Activated CD4-positive, alpha-beta T cell treated with anti-CD3 and anti-CD28 coated beads, Interleukin-2, amount 10 ng/mL, durations not matched to agents 7 days and 5 days (primary cell): ENCODE data around the gene C13orf46. TPM values are rescaled to one million over a fixed set of nuclear protein-coding genes. Genes with fewer than 3 reads are reported as not detected.

ENCODE experiments used
- CTCF ChIA-PET: fragments of 350-600 bp; sonication (Branson Sonifier 250); formaldehyde crosslinking; loops from one replicate; lab custom pipeline; 2021; ENCODE audit warnings: antibody characterized with exemption; lab: Charles Lee
- POLR2A ChIA-PET: fragments of 350-600 bp; sonication (Branson Sonifier 250); formaldehyde crosslinking; loops from one replicate; lab custom pipeline; 2021; ENCODE audit warnings: antibody characterized with exemption; lab: Charles Lee
- DNase-seq: peaks from one replicate; pipeline ENCODE4 v3.0.0-alpha.2; 2020
- H3K27ac Mint-ChIP-seq: one replicate; pipeline ENCODE4 v1.8.0; 2021; ENCODE audit warnings: mild to moderate bottlenecking, moderate library complexity, mixed read lengths
- H3K27me3 Mint-ChIP-seq: one replicate; pipeline ENCODE4 v1.8.0; 2021; ENCODE audit warnings: mixed read lengths
- H3K36me3 Mint-ChIP-seq: one replicate; pipeline ENCODE4 v1.8.0; 2021; ENCODE audit warnings: low read depth, mixed read lengths
- H3K4me1 Mint-ChIP-seq: one replicate; pipeline ENCODE4 v1.8.0; 2021; ENCODE audit warnings: mixed read lengths
- H3K4me3 Mint-ChIP-seq: one replicate; pipeline ENCODE4 v1.8.0; 2021; ENCODE audit warnings: mild to moderate bottlenecking, moderate library complexity, mixed read lengths
- H3K9me3 Mint-ChIP-seq: one replicate; pipeline ENCODE4 v1.8.0; 2021; ENCODE audit warnings: mixed read lengths
- total RNA-seq, 2 experiments: library from RNA; stranded (reverse); gene quantifications; one replicate each; pipeline ENCODE4 v1.2.3, GENCODE V29; 2021

The C13orf46 gene
- total RNA-seq, 2 experiments from 2014 or later: 7.3 to 9.8 TPM

- POLR2A ChIA-PET: no interaction called here
- peaks cover 2% of the 10 kb centered on the region for H3K9me3 Mint-ChIP-seq
- CTCF ChIA-PET: interaction anchor here (1.0 kb wide), 1 partner anchor 19 kb away, joined by 3 read pairs; no protein-coding TSS in a partner anchor
- peaks cover 5% of the 10 kb centered on the region for H3K4me1 Mint-ChIP-seq
- peaks cover 11% of the 10 kb centered on the region for H3K36me3 Mint-ChIP-seq
- H3K4me3 Mint-ChIP-seq: no peak overlapping the region
- no peak overlapping the region for H3K27ac Mint-ChIP-seq
- no peak for DNase-seq
- no peaks in the 10 kb centered on the region for H3K27me3 Mint-ChIP-seq
These were observed 23.2 kb downstream of the C13orf46 start for GRCh38 chr13:113950451-113951245.

DNA sequence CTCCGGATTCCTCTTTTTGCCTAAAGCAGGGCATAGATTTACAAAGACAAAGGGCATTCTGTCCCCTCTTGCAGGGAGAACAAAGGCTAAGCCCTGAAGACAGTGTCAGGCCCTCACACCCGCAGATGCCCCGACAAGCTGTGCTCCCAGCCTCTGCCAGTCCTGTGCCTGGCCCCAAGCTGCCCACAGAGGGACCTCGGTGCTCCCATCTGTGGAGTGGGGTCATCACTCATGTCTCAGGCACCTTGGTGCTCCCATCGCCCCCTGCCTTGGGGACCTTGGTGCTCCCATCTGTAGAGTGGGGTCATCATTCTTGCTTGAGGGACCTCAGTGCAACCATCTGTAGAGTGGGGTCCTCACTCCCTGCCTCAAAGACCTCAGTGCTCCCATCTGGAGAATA lies 24.3 kb downstream of the C13orf46 start:
- H3K9me3 Mint-ChIP-seq: no peaks in the 10 kb centered on the region
- POLR2A ChIA-PET: no interaction called here
- H3K4me3 Mint-ChIP-seq: no peak overlapping the region
- no peak for DNase-seq
- H3K27ac Mint-ChIP-seq: no peak overlapping the region
- no peaks in the 10 kb centered on the region for H3K27me3 Mint-ChIP-seq
- H3K36me3 Mint-ChIP-seq: peaks cover under 1% of the 10 kb centered on the region
- peaks cover 5% of the 10 kb centered on the region for H3K4me1 Mint-ChIP-seq
- CTCF ChIA-PET: no interaction called here

DNA sequence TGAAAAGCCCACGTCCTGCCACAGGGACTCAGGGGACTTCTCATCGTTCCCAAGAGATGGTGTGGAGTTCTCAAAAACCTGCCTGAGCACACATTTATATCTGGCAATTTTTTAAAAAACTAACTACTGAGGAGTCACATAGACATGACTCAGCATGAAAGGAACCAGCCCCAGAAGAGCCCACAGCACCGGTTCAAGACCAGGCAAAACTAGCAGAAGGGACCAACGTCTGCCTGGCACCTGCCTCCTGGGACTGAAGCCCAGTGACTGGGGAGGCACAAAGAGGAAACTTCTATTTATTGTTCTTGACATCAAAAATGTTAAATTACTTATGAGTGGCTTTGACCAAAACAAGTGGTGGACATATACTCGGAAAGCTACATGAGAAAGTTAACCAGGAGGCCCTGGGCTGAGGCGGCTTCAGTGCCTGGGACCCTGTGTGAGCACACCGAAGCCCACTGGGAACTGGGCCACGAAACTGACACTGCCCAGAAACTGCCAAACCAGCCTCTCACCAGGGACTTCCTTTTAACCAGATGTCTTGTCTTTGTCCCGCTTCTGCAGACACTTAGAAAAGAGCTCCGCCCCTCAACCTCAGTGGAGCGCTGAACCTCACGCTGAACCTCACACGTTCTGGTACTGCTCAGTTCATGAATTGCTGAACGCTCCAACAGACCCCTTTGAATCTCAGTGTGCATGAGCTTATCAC lies 25.7 kb downstream of the C13orf46 start:
- ChIA-PET POLR2A (no interaction called here), CTCF (interaction anchor here (1.0 kb wide), 1 partner anchor 129 kb away, joined by 3 read pairs; no protein-coding TSS in a partner anchor)
- Mint-ChIP-seq H3K27ac (peak overlapping the region; percentile 17), H3K27me3 (no peaks in the 10 kb centered on the region), H3K4me1 (peaks cover 5% of the 10 kb centered on the region), H3K9me3 (no peaks in the 10 kb centered on the region), H3K36me3 (no peaks in the 10 kb centered on the region), H3K4me3 (no peak overlapping the region)
- DNase-seq: no peak

- Mint-ChIP-seq H3K9me3 (no peaks in the 10 kb centered on the region), H3K4me1 (peaks cover 5% of the 10 kb centered on the region)
These were observed 26.4 kb downstream of the C13orf46 start for GRCh38 chr13:113947311-113948033.

GRCh38 chr13:113946409-113947181 lies 27.3 kb downstream of the C13orf46 start:
- no peak for DNase-seq
- ChIA-PET CTCF (interaction anchor here (1.0 kb wide), 1 partner anchor 127 kb away, joined by 3 read pairs; no protein-coding TSS in a partner anchor), POLR2A (no interaction called here)
- H3K9me3 Mint-ChIP-seq: no peaks in the 10 kb centered on the region
- H3K4me3 Mint-ChIP-seq: no peak overlapping the region
- H3K36me3 Mint-ChIP-seq: no peaks in the 10 kb centered on the region
- H3K27me3 Mint-ChIP-seq: no peaks in the 10 kb centered on the region
- H3K4me1 Mint-ChIP-seq: peaks cover 3% of the 10 kb centered on the region
- no peak overlapping the region for H3K27ac Mint-ChIP-seq

More at GRCh38 chr13:113947311-113948033, 26.4 kb downstream of the C13orf46 start:
- ChIA-PET POLR2A (no interaction called here), CTCF (interaction anchor here (1.0 kb wide), 1 partner anchor 128 kb away, joined by 3 read pairs; no protein-coding TSS in a partner anchor)
- H3K36me3 Mint-ChIP-seq: no peaks in the 10 kb centered on the region
- H3K27me3 Mint-ChIP-seq: no peaks in the 10 kb centered on the region
- no peak overlapping the region for H3K27ac Mint-ChIP-seq
- no peak for DNase-seq
- no peak overlapping the region for H3K4me3 Mint-ChIP-seq

DNA sequence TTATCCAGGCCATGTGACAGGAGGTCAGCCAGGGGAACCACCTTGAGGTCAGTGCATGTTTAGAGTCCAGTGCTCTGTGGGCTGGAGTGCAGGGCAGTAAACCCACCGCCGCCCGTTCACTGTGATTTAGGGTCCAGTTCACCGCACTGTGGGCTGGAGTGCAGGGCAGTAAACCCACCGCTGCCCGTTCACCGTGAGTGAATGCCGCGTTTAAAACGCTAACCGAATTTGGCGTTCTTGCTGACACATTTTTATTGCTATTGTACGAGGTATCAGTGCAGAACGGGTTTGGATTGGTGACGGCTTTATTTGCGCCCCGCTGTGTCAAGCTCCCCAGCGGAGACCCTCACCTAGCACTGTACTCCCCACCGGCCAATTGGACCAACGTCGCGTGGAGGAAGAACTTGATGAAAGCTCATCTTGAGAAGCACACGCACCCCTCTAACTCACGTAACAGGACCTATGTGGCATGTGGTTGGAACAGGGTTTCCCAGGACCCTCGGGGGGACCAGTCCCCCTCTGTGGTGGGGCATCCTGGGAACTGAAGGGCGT lies 27.9 kb downstream of the C13orf46 start:
- ChIA-PET CTCF (no interaction called here), POLR2A (no interaction called here)
- H3K27me3 Mint-ChIP-seq: no peaks in the 10 kb centered on the region

DNA sequence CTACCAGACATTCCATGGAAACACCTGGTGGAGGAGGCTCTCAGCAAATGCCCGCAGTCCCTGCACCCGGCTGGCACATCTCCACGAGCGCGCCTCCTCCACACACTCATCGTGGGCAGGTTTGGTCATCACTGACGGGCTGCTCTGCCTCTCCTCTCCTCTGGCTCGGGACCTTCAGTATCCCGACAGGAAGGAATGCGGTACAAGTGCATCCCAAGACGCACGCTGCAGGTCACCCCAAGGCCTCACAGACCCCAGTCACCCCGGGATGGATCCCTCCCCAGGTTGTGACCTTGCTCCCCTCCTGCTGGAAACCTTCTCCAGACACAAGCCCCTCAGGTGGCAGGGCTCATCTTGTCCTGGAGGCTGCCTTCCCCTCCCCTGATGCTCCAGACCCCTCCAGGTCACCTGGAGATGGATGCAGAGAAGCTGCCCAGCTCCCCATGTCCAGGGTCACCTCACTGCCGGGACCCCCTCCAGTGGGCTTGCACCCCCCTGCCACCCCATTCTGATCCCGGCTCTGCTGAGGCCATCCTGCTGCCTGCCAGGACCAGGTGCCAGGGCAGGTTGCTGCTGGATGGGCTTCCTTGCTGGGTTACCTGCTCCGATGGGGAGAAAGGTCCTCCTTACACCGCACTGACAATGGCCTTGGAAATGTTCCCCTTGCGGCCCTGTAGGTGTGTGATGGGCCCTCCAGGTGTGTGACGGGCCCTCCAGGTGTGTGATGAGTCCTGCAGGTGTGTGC lies 29.9 kb downstream of the C13orf46 start:
- Mint-ChIP-seq H3K9me3 (no peaks in the 10 kb centered on the region), H3K27ac (no peak overlapping the region), H3K36me3 (no peaks in the 10 kb centered on the region), H3K4me1 (peaks cover 2% of the 10 kb centered on the region), H3K4me3 (no peak overlapping the region), H3K27me3 (no peaks in the 10 kb centered on the region)
- DNase-seq: no peak
- ChIA-PET CTCF (no interaction called here), POLR2A (no interaction called here)

More for the DNA sequence above, 27.9 kb downstream of the C13orf46 start:
- no peaks in the 10 kb centered on the region for H3K9me3 Mint-ChIP-seq
- H3K36me3 Mint-ChIP-seq: no peaks in the 10 kb centered on the region
- DNase-seq: no peak
- H3K27ac Mint-ChIP-seq: no peak overlapping the region
- no peak overlapping the region for H3K4me3 Mint-ChIP-seq
- H3K4me1 Mint-ChIP-seq: peaks cover 2% of the 10 kb centered on the region

DNA sequence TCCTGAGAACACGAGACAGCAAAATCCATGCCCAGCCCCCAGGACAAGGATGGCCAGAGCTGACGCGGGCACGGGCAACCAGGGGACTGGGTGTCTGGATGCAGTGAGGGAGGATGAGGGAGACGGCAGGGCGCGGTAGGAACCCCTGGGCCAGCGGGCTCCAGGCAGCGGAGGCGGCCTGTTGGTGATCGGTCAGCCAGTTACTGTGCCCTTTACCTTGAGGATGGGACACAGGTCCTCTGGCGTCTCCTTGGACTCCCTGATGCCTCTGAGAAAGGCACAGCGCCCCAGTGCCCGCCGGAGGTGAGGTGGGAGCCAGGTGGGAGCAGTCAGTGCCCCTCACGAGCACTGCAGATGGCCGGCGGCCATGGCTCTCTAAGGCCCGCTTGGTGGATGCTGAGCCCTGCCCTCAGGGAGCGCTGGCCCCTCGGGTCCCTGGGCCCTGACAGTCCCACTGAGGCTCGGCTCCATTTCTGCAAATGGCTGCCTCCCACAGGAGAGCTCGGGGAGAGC lies 31.2 kb downstream of the C13orf46 start:
- CTCF ChIA-PET: no interaction called here
- DNase-seq: no peak
- Mint-ChIP-seq H3K9me3 (no peaks in the 10 kb centered on the region), H3K27me3 (no peaks in the 10 kb centered on the region), H3K4me3 (no peak overlapping the region), H3K36me3 (no peaks in the 10 kb centered on the region), H3K4me1 (no peaks in the 10 kb centered on the region), H3K27ac (no peak overlapping the region)
- POLR2A ChIA-PET: no interaction called here

DNA sequence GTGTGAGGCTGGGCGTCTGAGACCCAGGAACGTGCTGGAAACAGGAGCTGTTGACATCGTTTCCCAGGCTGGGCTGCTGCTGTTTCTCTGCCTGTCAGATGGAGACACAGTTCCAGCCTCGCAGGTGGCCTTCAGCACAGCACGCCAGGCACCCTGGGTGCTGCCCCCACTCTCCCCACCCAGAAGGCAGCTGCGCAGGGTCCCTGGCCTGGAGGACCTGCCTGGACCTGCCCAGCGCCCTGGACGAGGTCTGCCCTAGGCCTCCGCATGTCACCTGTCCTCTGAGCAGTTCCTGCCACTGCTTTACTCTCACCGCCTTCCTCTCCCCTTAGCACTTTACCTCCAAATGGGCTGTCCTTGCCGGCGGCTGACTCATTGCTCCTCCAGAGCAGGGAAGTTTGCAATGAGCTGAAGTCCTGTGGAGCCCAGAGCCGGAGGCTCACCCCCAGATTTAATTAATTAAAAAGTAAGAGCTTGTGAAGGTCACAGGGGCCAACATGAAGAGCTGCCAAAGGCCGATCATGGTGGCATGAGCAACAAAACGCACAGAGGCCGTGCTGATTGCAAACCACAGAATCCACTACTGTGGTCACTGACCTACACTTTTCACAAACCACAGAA lies 32.2 kb downstream of the C13orf46 start:
- H3K36me3 Mint-ChIP-seq: no peaks in the 10 kb centered on the region
- no peaks in the 10 kb centered on the region for H3K4me1 Mint-ChIP-seq
- no peaks in the 10 kb centered on the region for H3K9me3 Mint-ChIP-seq
- no peak for DNase-seq
- CTCF ChIA-PET: no interaction called here
- POLR2A ChIA-PET: no interaction called here
- no peak overlapping the region for H3K27ac Mint-ChIP-seq
- no peak overlapping the region for H3K4me3 Mint-ChIP-seq
- no peaks in the 10 kb centered on the region for H3K27me3 Mint-ChIP-seq

DNA sequence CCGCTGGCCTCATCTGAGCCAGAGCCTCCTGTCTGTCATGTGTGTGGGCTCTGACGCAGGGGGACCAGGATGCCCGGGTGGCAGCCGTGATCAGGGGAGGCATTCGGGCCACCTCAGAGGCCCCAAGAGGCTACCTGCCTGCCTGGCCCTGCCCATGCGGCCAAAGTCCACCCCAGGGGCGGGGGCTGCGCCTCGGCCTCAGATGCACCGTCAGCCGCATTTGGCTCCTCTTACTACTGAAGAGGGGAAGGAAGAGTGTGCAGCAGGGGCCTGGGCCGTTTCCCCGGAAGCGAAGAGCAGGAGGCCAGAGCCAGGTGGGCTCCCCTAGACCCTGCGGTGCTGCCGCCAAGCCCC lies 34.0 kb downstream of the C13orf46 start:
- no peaks in the 10 kb centered on the region for H3K27me3 Mint-ChIP-seq
- no peaks in the 10 kb centered on the region for H3K36me3 Mint-ChIP-seq
- ChIA-PET CTCF (no interaction called here), POLR2A (no interaction called here)
- no peak for DNase-seq
- H3K9me3 Mint-ChIP-seq: no peaks in the 10 kb centered on the region
- H3K4me3 Mint-ChIP-seq: no peak overlapping the region
- no peaks in the 10 kb centered on the region for H3K4me1 Mint-ChIP-seq
- no peak overlapping the region for H3K27ac Mint-ChIP-seq
